Tibial nerve (tissue), 4 donors: Measurements from ENCODE around the gene DSTYK. TPM values are rescaled to one million over a fixed set of nuclear protein-coding genes. Genes with fewer than 3 reads are reported as not detected.
A peak's percentile ranks its signal among the peaks of the same experiment; 100 is the strongest.

ENCODE experiments used
- DNase-seq, 2 donors: peaks; one replicate each; pipeline ENCODE4 v3.0.0-alpha.2; 2019; ENCODE audit warnings: low spot score in 2 of 2
- H3K27ac ChIP-seq, 4 donors: fragments of 200-600 bp; sonication (generic) in 3 of 4; one replicate each; pipeline ENCODE4 v1.5.1; 2017 to 2019; ENCODE audit warnings: mild to moderate bottlenecking in 1 of 4
- H3K27me3 ChIP-seq, 2 donors: fragments of 200-600 bp; sonication (generic) in 1 of 2; one replicate each; pipeline versions ENCODE4 v1.5.1 to v1.6.0; 2017 to 2019
- H3K36me3 ChIP-seq, 3 donors: fragments of 200-600 bp; sonication (generic); one replicate each; pipeline ENCODE4 v1.5.1; 2018 to 2019
- H3K4me1 ChIP-seq, 4 donors: fragments of 200-600 bp; sonication (generic) in 3 of 4; one replicate each; pipeline ENCODE4 v1.5.1; 2017 to 2019
- H3K4me3 ChIP-seq, 4 donors: fragments of 200-600 bp; sonication (generic) in 3 of 4; one replicate each; pipeline ENCODE4 v1.5.1; 2017 to 2019; ENCODE audit warnings: mild to moderate bottlenecking in 1 of 4, moderate library complexity in 1 of 4
- H3K9me3 ChIP-seq, 4 donors: fragments of 200-600 bp; sonication (generic) in 3 of 4; one replicate each; pipeline ENCODE4 v1.5.1; 2017 to 2019
- EP300 ChIP-seq, 2 donors: sonication (generic); formaldehyde crosslinking; IDR thresholded peaks; one replicate each; pipeline ENCODE4 v1.6.1; 2017; ENCODE audit warnings: antibody characterized with exemption in 2 of 2, mild to moderate bottlenecking in 1 of 2
- POLR2A ChIP-seq, 2 donors: fragments of 450-650 bp; IDR thresholded peaks; one replicate each; pipeline ENCODE4 v1.6.1; 2017; ENCODE audit warnings: antibody characterized with exemption in 2 of 2, mild to moderate bottlenecking in 2 of 2, moderate library complexity in 2 of 2
- WGBS, 2 donors: methylation state at CpG; one replicate each; pipeline ENCODE4 v1.1.5; 2018; 5-methylcytosine and 5-hydroxymethylcytosine counted together
- total RNA-seq, 4 donors: library from RNA; depleted of rRNA; stranded (reverse); fragments of >200 nt; gene quantifications; one replicate each; pipeline ENCODE4 v1.1.0, GENCODE V29; 2016
- TF ChIP-seq, protein P1 (sequence below), 5 experiments: fragments of 200-600 bp in 3 of 5; fragments of 450-650 bp in 2 of 5; sonication (generic) in 3 of 5; IDR thresholded peaks; one replicate each; pipeline ENCODE4 v1.5.1; 2016 to 2019; ENCODE audit warnings: antibody characterized with exemption in 5 of 5, mild to moderate bottlenecking in 3 of 5, moderate library complexity in 2 of 5

The DSTYK gene
- total RNA-seq, 4 donors from 2014 or later, result 10.5 to 15.5 (median 14.1) TPM

DNA sequence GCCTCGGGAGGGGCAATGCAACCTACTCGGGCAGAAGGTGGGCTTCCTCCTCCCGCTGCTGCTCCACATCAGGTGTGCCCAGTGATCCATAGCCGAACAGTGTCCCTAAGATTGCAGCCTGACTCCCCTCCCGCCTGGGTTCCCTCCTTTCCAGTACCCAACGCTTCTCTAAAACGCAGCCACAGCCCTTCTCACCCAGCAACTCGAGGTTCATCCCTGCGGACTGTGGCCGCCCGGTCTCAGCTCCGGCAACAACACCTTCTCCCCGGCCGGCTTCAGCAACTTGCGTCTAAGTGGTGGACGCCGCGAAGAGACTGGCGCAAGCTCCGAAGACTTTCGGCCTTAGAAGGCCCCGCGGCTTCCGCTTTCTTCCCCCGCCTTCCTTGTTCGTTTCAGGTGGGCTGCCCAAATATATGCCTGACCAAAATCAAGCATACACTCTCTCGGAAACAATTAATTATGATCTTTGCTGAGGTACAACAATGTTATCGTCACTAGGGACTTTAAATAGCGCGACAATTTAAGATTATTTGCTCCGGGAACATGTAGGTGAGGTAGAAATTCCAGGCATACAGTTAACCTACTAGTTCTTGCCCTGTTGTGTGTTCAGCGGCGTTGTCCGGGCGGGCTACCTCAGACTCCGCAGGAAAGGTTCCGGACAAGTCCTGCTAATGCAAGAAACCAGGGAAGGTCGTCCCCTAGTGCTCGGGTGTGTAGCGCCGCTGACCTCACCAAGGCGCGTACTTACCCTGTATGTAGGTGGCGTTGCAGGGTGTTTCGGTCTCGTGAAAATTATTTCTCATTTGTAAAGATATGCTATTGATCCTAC lies 89.6 kb downstream of the DSTYK start, which contains the start of gene RBBP5:
Gene RBBP5, minus strand, starts transcription at position 319 of the 829 bp plus-strand sequence. Its CDS starts 105 bp downstream, at position 214.
- no peaks in the 10 kb centered on the region for H3K27me3 ChIP-seq

DNA sequence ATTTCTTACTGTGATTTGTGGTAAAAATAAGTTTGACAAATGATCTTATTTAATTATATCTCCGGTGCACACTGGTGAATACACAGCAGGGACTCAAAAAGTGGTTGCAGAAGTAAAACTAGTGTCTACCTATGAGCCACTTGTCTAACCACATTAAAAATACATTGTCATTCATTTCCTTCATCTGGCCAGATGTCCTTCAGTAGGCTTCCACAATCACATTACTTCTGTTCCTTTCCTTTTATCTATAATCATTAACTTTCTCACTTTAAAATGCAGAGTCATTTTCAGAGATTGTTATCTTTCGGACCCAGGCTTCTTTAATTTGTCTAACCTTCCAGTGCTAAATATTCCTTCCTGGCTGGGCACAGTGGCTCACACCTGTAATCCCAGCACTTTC lies 92.8 kb downstream of the DSTYK start:
- Histone ChIP-seq H3K4me3 (no peak overlapping the region), H3K27me3 (no peaks in the 10 kb centered on the region), H3K27ac (no peak overlapping the region), H3K4me1 (peaks cover 0 to 39% (median 18%) of the 10 kb centered on the region in 4 donors), H3K9me3 (no peaks in the 10 kb centered on the region), H3K36me3 (peaks cover 0 to 41% (median 6%) of the 10 kb centered on the region in 3 donors)
- WGBS, 2 donors, result 84 to 88% methylated on average over 2 of the region's 2 CpGs
- TF ChIP-seq POLR2A (IDR thresholded peaks at IDR 0.05) (no peak), EP300 (IDR thresholded peaks at IDR 0.05) (no peak)
- DNase-seq, result no peak

More for the DNA sequence above, 89.6 kb downstream of the DSTYK start, which contains the start of gene RBBP5:
- peak within 1 kb of the TSS; percentile 71 to 97 (median 78) for H3K4me3 ChIP-seq
- peaks cover 0 to 35% (median 18%) of the 10 kb centered on the region in 4 donors for H3K4me1 ChIP-seq
- H3K27ac ChIP-seq, result peak within 1 kb of the TSS; percentile 86 to 98 (median 90)
- H3K9me3 ChIP-seq, result no peaks in the 10 kb centered on the region
- DNase-seq, result peak; percentile 88 to 91
- 0% methylated on average over 46 of the region's 46 CpGs for WGBS, 2 donors
- peaks cover 0 to 16% (median 0%) of the 10 kb centered on the region in 3 donors for H3K36me3 ChIP-seq
- TF ChIP-seq, protein P1, sequence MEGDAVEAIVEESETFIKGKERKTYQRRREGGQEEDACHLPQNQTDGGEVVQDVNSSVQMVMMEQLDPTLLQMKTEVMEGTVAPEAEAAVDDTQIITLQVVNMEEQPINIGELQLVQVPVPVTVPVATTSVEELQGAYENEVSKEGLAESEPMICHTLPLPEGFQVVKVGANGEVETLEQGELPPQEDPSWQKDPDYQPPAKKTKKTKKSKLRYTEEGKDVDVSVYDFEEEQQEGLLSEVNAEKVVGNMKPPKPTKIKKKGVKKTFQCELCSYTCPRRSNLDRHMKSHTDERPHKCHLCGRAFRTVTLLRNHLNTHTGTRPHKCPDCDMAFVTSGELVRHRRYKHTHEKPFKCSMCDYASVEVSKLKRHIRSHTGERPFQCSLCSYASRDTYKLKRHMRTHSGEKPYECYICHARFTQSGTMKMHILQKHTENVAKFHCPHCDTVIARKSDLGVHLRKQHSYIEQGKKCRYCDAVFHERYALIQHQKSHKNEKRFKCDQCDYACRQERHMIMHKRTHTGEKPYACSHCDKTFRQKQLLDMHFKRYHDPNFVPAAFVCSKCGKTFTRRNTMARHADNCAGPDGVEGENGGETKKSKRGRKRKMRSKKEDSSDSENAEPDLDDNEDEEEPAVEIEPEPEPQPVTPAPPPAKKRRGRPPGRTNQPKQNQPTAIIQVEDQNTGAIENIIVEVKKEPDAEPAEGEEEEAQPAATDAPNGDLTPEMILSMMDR (IDR thresholded peaks at IDR 0.05), result peak; percentile 48 to 72 (median 61)
- TF ChIP-seq POLR2A (IDR thresholded peaks at IDR 0.05) (peak; percentile 41 to 51), EP300 (IDR thresholded peaks at IDR 0.05) (peak; percentile 57 to 91)

DNA sequence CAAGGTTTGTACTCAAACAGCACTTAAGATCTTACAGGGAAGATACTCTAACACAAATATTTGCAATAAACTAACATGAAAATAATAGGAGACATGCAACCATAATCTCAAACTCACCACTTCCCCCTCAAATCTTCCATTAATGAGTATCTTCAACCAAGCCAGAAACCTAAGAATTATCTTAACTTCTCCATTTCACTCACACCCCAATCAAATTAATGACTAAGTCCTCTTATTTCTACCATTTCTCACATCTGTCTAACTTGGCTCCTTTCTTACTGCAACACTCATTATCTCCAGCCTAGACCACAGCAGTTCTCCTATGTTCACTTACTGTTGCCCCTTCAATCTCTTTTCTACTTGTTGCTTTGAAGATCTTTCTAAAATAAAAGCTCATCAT lies 100.1 kb downstream of the DSTYK start:
- H3K27me3 ChIP-seq, result no peaks in the 10 kb centered on the region
- H3K4me1 ChIP-seq, result peaks cover 0 to 4% (median 0%) of the 10 kb centered on the region in 4 donors
- H3K4me3 ChIP-seq, result no peak overlapping the region
- no peak for DNase-seq
- no peak overlapping the region for H3K27ac ChIP-seq
- H3K9me3 ChIP-seq, result no peaks in the 10 kb centered on the region
- peaks cover 0 to 90% (median 13%) of the 10 kb centered on the region in 3 donors for H3K36me3 ChIP-seq
- TF ChIP-seq POLR2A (IDR thresholded peaks at IDR 0.05) (no peak), EP300 (IDR thresholded peaks at IDR 0.05) (no peak)
- TF ChIP-seq, protein P1 (IDR thresholded peaks at IDR 0.05), result no peak

DNA sequence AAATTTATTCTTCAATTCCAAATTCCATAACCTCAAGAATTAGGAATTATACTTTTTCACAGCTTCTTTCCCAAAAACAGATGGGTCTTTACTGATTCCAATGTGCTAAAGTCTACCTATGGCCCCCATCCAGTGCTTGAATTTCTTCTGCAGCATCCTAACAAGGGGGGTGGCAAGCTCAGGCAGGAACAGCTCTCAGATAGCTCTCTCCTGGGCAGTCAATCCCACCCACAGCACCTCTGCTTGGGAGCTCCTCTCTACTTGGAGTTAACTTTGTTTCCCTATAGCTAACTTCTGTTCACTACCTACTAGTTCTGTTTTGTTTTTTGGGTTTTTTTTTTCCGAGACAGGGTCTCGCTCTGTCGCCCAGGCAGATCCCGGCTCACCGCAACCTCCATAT lies 101.8 kb downstream of the DSTYK start:
- peaks cover 0 to 93% (median 13%) of the 10 kb centered on the region in 3 donors for H3K36me3 ChIP-seq
- H3K27ac ChIP-seq, result no peak overlapping the region
- DNase-seq, result no peak
- TF ChIP-seq, protein P1 (IDR thresholded peaks at IDR 0.05), result no peak
- TF ChIP-seq EP300 (IDR thresholded peaks at IDR 0.05), result no peak
- TF ChIP-seq POLR2A (IDR thresholded peaks at IDR 0.05), result no peak
- no peaks in the 10 kb centered on the region for H3K9me3 ChIP-seq
- H3K4me3 ChIP-seq, result no peak overlapping the region
- 91 to 96% methylated on average over 5 of the region's 5 CpGs for WGBS, 2 donors
- no peaks in the 10 kb centered on the region for H3K4me1 ChIP-seq
- no peaks in the 10 kb centered on the region for H3K27me3 ChIP-seq

DNA sequence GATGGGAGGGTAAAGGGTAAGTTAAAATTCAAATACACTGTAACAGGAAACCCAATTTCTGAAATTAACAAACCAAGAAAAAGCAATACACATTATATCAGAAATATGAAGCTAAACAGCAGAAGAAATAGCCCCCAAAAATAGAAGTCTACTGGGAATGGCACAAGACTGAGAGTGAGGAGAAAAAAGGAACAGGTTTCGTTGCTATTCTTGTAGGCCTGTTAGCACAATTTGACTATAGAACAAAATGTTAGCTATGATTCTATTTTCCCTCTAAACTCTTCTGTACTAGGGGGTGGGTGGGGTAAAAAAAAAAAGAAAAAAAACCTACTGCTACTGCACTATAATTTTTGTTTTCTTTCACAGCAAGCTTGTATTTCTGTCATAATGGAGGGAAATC lies 102.2 kb downstream of the DSTYK start:
- H3K4me1 ChIP-seq, result no peaks in the 10 kb centered on the region
- TF ChIP-seq, protein P1 (IDR thresholded peaks at IDR 0.05), result no peak
- H3K27me3 ChIP-seq, result no peaks in the 10 kb centered on the region
- no peak overlapping the region for H3K27ac ChIP-seq
- H3K4me3 ChIP-seq, result no peak overlapping the region
- WGBS, 2 donors, result 82% methylated on average over 1 of the region's 1 CpG
- H3K36me3 ChIP-seq, result peaks cover 0 to 93% (median 13%) of the 10 kb centered on the region in 3 donors
- DNase-seq, result no peak
- no peaks in the 10 kb centered on the region for H3K9me3 ChIP-seq
